ENCODE results near the gene SLC7A6.

DNA sequence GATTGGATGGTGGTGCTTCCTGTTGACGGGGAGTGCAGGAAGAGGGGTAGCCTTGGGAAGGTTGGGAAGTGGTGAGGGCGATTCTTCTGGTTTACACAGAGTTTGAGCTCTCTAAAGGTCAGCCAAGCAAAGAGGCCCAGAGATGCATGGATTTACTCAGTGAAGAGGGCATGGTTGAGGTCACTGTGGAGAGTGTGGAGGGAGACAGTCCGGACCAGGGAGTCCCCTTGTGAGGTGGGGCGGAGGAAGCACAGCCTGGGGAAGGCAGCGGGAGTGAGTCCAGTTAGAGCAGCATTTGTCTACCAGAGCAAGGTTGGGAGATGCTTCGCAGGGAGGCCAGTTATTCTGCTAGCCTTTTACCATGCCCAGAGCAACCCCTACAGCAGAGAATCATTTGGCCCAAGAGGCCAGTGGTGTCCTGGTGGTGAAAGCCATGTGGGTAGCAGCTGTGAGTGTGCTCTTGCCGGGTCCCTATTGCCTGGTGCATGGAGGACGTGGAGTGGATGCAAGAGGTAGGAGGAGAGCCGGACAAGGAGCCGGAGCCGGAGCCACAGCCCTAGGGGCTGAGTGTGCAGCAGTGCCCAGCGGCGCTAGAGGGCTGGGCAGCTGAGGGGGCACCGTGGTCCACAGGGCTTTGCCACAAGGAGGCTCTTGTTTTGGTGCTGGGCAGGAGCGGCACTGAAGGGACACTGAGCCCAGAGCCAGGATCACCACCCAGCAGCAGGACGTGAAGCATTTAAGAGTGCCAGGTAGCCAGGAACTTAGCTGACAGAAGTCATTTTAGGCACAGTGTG lies 74.2 kb downstream of the SLC7A6 start:
- TF ChIP-seq ZFP36 (IDR thresholded peaks at IDR 0.05; ENCODE audit: borderline replicate concordance, partially characterized antibody) (no peak), JUNB (IDR thresholded peaks at IDR 0.05) (no peak), POLR2A (IDR thresholded peaks at IDR 0.05; ENCODE audit: low read length) (no peak), MYC (IDR thresholded peaks at IDR 0.05; ENCODE audit: borderline replicate concordance, low read length) (no peak), NR3C1 (IDR thresholded peaks at IDR 0.05) (no peak), CBX8 (IDR thresholded peaks at IDR 0.05) (no peak), EHMT2 (IDR thresholded peaks at IDR 0.05; ENCODE audit: low read depth) (no peak), EP300 (IDR thresholded peaks at IDR 0.05) (no peak)
- TF ChIP-seq, protein P1, sequence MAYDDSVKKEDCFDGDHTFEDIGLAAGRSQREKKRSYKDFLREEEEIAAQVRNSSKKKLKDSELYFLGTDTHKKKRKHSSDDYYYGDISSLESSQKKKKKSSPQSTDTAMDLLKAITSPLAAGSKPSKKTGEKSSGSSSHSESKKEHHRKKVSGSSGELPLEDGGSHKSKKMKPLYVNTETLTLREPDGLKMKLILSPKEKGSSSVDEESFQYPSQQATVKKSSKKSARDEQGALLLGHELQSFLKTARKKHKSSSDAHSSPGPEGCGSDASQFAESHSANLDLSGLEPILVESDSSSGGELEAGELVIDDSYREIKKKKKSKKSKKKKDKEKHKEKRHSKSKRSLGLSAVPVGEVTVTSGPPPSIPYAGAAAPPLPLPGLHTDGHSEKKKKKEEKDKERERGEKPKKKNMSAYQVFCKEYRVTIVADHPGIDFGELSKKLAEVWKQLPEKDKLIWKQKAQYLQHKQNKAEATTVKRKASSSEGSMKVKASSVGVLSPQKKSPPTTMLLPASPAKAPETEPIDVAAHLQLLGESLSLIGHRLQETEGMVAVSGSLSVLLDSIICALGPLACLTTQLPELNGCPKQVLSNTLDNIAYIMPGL (CRISPR knock-in tag; IDR thresholded peaks at IDR 0.05; ENCODE audit: borderline replicate concordance): no peak
- TF ChIP-seq, protein P2, sequence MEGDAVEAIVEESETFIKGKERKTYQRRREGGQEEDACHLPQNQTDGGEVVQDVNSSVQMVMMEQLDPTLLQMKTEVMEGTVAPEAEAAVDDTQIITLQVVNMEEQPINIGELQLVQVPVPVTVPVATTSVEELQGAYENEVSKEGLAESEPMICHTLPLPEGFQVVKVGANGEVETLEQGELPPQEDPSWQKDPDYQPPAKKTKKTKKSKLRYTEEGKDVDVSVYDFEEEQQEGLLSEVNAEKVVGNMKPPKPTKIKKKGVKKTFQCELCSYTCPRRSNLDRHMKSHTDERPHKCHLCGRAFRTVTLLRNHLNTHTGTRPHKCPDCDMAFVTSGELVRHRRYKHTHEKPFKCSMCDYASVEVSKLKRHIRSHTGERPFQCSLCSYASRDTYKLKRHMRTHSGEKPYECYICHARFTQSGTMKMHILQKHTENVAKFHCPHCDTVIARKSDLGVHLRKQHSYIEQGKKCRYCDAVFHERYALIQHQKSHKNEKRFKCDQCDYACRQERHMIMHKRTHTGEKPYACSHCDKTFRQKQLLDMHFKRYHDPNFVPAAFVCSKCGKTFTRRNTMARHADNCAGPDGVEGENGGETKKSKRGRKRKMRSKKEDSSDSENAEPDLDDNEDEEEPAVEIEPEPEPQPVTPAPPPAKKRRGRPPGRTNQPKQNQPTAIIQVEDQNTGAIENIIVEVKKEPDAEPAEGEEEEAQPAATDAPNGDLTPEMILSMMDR (IDR thresholded peaks at IDR 0.05): no peak
- TF ChIP-seq, protein P3, sequence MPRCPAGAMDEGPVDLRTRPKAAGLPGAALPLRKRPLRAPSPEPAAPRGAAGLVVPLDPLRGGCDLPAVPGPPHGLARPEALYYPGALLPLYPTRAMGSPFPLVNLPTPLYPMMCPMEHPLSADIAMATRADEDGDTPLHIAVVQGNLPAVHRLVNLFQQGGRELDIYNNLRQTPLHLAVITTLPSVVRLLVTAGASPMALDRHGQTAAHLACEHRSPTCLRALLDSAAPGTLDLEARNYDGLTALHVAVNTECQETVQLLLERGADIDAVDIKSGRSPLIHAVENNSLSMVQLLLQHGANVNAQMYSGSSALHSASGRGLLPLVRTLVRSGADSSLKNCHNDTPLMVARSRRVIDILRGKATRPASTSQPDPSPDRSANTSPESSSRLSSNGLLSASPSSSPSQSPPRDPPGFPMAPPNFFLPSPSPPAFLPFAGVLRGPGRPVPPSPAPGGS (IDR thresholded peaks at IDR 0.05): no peak
